GM18873 (cell line): ENCODE measurements around the gene TBC1D9B.
"Not testable (repeated sequence)": the region's sequence is repeated elsewhere in the genome, so short reads cannot be mapped to it uniquely, and the experiment has no call there.

Experiments used
- ATAC-seq: cut with Tn5 transposase; IDR thresholded peaks from one replicate; pipeline ENCODE4 v1.9.1; 2021; ENCODE audit warnings: mild to moderate bottlenecking, moderate library complexity, moderate number of reproducible peaks; ENCODE audit not compliant: unreplicated experiment, low FRiP score

TBC1D9B gene

DNA sequence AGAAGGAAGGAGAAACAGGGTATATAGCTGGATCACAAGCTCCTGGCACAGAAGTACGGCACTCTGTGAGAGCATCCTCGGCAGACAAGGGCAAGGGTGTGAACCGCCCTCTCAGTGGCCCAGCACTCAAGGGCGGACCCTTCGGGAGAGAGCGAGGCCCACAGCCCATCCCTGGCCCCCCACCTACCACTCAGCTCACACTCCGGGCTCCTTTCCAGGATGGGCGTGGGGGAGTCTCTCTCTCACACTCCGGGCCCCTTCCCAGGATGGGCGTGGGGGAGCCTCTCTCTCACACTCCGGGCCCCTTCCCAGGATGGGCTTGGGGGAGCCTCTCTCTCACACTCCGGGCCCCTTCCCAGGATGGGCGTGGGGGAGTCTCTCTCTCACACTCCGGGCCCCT is 36.2 kb downstream of the TBC1D9B start:
- ATAC-seq, result not testable (repeated sequence)

GRCh38 chr5:179870952-179871351 is 36.7 kb downstream of the TBC1D9B start:
- ATAC-seq, result no peak

GRCh38 chr5:179870403-179870903 is 37.2 kb downstream of the TBC1D9B start:
- no peak for ATAC-seq

- no peak for ATAC-seq
Observed at GRCh38 chr5:179869641-179870402, 37.9 kb downstream of the TBC1D9B start.

- no peak for ATAC-seq
Observed at GRCh38 chr5:179869101-179869500, 38.6 kb downstream of the TBC1D9B start.

- ATAC-seq, result no peak
Observed at GRCh38 chr5:179868541-179868940, 39.2 kb downstream of the TBC1D9B start.

DNA sequence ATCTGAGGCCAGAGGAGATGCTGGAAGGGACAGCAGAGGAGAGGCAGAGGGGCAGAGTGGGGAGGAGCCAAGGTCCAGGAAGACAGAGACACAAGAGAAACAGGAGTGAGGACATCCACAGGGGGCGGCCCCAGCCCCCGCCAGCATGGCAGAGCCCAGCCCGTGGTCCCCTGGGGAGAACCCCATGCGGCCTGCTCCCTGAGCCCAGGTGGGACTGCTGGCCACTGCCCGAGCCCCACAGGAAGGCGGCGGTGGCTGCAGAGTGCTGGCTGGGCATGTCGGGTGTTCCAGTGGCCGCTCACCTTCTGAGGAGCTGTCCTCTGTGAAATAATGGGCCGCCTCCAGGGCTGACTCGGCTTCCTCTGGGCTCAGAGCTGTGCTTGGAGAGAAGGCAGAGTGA is 40.2 kb downstream of the TBC1D9B start:
- ATAC-seq, result no peak

- ATAC-seq, result no peak
Observed at GRCh38 chr5:179867079-179867465, 40.6 kb downstream of the TBC1D9B start.

- no peak for ATAC-seq
Observed at GRCh38 chr5:179866241-179867078, 41.2 kb downstream of the TBC1D9B start.

GRCh38 chr5:179865491-179866240 is 42.0 kb downstream of the TBC1D9B start:
- no peak for ATAC-seq

GRCh38 chr5:179864686-179865085 is 43.0 kb downstream of the TBC1D9B start:
- no peak for ATAC-seq

GRCh38 chr5:179863449-179864085 is 44.1 kb downstream of the TBC1D9B start:
- no peak for ATAC-seq

DNA sequence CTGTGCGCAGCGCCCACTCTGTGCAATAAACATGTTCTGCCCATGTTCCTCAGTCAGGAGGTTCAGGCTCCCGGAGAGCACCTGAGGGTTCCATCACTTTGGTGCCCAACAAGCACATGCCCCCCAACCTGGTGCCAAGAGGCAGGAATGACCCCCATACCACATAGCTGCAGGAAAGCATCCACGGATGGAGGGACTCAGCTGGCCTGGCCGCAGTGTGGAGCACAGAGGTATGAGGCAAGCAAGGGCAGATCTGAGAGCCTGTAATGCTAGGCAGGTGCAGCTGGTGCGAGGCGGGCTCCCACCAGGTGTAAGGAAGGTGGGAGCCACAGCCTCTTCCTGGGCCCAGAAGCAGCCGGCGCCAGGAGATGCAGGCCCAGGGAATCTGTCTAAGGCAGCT is 44.8 kb downstream of the TBC1D9B start:
- no peak for ATAC-seq

GRCh38 chr5:179862296-179862695 is 45.4 kb downstream of the TBC1D9B start:
- no peak for ATAC-seq

- ATAC-seq, result no peak
Observed at GRCh38 chr5:179860301-179860700, 47.4 kb downstream of the TBC1D9B start.

- ATAC-seq, result peak; percentile 94
Observed at GRCh38 chr5:179858586-179859427, 48.9 kb downstream of the TBC1D9B start, which contains the start of gene MRNIP. Gene MRNIP (minus strand): TSS chr5:179858817. CDS start chr5:179858796, 21 bp downstream.

GRCh38 chr5:179858241-179858585 is 49.5 kb downstream of the TBC1D9B start:
- ATAC-seq, result peak; percentile 32

GRCh38 chr5:179854356-179854755 is 53.3 kb downstream of the TBC1D9B start:
- ATAC-seq, result no peak

DNA sequence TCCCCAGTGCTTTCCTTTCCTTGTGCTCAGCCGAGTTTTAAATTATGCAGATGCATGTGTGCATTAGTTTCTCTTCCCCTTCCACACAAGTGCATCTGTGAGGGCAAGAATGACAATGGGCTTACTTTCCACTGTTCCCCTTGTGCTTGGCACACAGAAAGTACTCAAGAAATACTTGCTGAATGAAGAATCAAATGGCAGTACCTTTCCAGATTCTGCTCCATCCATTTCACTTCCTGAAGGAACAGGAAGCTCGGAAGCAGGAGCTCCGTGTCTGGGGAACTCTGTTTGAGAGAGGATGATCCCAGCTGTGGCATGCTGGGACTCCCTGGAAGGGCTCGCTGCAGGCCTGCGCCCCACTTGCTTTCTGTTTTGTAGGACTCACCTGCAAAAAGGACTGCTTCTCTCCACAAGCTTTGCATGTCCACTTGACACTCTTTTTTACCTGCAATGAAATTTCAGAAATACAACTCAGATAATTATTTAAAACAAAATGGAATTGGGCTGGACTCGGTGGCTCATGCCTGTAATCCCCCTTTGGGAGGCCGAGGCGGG is 54.6 kb downstream of the TBC1D9B start:
- peak; percentile 78 for ATAC-seq
